HG03354 (cell line): ENCODE data around the gene CMC2.

ENCODE experiments used
- ATAC-seq: cut with Tn5 transposase; IDR thresholded peaks from one replicate; pipeline ENCODE4 v1.9.1; 2021; ENCODE audit warnings: mild to moderate bottlenecking; ENCODE audit not compliant: unreplicated experiment, poor library complexity, severe bottlenecking

CMC2 gene

GRCh38 chr16:80938879-80939260 lies 67.8 kb downstream of the CMC2 start:
- no peak for ATAC-seq

DNA sequence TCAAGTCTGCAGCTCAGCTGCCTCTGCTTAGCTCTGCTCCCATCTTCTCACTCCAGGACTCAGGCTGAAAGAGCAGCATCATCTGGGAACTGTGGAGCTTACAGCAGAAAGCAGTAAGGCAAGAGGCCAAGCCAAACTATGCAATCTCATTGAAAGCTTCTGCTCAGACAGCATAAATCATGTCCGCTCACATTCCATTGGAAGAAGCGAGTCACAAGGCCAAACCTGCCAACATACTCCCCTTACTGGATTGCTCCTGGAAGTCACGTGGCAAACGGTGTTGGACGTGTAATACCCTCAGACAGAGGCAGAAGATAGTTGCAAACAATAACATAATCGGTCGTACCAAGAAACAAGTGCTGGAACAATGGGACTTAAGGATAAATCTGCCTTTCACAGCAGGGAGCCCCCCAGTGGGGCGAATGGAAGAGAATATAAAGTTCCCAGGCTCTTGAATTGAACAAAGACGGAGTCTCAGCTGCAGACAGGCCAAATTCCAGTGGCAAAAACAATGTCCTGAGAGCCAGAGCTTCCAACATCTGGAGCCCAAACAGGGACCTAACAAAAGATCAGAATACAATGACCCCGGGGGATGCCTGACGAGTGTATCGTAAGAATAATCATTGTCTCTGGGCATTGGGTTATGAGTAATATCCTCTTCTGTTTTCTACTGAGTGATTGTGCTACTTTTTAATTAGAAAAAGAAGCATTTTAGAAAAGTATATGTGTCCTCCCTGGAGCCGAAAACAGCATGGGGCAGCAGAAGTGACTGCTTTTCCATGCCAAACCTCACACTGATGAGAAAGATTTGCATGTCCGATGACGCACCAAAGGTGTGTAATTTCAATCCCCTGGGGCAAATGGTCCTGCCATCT lies 68.4 kb downstream of the CMC2 start:
- no peak for ATAC-seq

DNA sequence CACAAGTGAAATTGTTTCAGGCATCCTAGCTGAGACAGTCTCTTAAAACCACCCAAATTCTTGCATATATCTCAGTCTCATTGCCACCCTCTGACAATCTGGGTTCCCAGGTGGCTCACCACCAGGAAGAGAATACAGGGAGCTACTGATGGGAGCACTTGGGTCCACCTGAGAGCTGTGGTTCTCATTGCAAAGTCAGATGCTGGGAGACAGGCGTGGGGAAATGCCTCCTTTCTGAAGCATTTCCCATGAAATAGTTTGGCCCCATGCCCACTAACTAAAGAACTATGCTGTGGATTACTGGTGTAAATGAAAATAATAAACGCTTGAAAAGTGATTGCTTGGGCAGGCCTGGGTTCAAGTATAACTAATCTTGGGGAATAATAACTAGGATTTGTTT lies 70.3 kb downstream of the CMC2 start:
- ATAC-seq = no peak

DNA sequence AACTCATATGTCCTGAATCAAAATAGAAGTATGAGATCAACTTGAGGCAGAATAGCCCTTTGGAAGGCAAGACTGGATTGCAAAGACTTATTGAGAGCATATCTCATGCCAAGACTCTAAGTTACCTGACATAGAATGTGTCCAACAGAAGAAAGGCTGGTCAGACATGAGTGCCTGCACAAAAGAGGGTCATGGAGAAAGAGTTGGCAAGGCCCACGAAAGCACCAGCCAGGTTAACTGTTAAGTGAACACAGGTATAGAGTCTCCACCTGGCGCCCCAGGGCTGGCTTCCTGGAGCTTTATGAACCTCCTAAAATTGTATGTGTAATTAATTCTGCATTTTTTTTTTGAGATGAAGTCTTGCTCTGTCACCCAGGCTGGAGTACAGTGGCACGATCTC lies 71.0 kb downstream of the CMC2 start:
- ATAC-seq = no peak

DNA sequence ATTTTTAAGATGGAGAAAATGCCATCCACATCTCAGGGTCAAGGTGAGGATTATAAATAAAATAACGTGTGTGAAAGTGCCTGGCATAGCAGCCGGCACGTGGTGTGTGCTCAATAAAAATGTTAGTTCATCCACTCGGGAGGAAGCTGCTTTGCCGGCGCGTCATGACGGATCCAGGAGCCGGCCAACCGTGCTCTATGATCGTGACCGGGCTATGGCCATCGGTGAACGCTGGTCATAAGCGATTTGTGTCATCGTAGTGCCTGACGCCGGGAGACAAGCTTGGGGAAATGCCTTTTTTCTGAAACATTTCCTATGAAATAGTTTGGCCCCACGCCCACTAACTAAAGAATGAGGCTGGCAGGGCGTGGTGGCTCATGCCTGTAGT lies 74.0 kb downstream of the CMC2 start:
- peak; percentile 10 for ATAC-seq

DNA sequence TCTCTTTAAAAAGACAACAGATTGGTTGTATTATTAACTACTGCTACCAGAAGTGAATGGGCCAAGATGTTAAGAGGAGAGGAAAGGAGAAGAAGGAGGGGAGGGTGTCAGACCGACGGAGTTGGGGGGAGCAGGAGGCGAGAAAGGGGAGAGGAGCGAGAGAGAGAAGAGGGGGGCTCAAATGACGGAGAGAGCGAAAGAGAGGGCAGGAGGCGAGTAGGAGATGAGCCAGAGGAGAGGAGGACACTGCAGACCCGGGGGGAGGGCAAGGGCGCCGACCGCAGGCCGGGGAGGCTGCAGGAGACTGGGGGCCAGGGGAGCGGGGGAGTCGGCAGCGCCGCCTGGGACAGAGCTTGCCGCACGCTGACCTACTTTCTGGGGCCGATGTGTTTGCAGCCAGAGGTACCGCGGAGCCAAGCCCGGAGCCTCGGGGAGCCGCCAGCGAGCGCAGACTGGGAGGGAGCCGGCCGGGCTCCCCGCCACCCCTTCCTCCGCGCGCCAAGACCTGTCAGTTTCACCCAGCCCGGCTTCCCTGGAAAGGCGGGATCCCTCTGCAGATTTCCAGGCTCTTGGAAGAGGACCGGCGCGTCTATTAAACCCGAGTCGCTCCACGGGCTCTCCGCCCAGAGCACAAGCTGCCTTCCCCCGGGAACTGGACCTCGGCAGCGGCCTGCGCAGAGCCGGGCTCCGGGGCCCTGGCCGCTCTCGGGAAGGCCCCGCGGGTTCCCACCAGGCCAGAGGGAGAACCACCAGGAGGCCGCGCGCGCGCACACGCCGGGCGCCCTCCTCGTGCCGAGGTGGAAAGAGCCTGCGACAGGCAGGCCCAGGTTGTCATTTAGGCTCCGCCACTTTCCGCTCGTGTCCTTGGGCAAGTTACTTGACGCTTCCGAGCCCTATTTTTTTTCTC lies 74.6 kb downstream of the CMC2 start:
- ATAC-seq = no peak

DNA sequence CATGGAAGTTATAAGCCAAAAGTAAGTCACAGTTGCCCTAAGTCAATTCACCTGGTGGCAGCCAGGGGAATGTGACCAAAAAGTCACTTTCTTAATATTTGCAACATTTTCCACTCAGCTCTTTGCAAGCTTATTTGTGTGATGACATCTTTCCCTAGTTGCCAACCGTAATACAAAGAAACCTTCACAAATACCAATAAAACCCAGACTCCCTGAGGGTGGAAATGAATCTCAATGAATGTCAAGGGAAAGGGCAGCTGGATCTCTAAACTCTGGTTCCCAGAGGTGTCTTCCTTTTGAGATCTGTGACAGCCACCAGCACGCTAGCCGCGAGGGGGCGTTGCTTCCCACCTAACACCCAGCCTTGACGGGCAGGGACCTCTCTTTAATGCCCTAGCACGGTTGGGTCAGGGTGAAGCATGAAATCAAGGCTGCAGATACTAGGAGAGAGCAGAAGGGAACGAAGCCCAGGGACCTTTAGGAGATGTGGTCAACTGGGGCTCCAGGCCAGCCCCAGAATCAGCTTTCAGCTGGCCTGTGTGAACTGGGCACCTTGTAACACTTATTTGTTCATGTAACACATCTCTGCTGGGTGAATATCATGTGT lies 82.2 kb downstream of the CMC2 start:
- peak; percentile 79 for ATAC-seq

DNA sequence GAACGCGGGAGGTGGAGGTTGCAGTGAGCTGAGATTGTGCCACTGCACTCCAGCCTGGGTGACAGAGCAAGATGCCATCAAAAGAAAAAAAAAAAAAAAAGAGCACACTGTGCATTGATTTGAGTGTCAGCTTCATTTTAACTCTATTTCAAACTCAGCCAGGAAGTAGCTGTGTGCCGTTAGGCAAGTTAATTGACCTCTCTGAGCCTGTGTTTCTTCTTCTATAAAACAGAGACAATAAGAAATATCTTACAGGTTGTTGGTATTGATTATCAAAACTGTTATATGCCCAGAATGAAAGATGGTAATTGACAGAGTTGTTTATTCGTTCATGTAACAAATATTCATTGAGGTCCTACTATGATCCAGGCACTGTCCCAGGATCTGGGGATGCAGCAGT lies 83.3 kb downstream of the CMC2 start:
- ATAC-seq = no peak
